K562 (cell line): Measurements from ENCODE around the gene PRSS35. TPM values are rescaled to one million over a fixed set of nuclear protein-coding genes. Genes with fewer than 3 reads are reported as not detected.

Experiments used
- ATAC-seq: fragments of 200-7000 bp; cut with Tn5 transposase; 3 replicates; pipeline ENCODE4 v1.9.1; 2020; ENCODE audit warnings: moderate library complexity
- BruUV-seq: library from RNA; stranded (reverse); fragments of 400-500 nt; replicated peaks from 2 replicates; lab custom pipeline; 2021; lab: Mats Ljungman, UMichigan
- CTCF ChIA-PET: fragments of 300-600 bp; formaldehyde crosslinking; extraction: SDS; loops from one replicate; lab custom pipeline; 2021; ENCODE audit warnings: low intra/inter-chr PET ratio; lab: Yijun Ruan, JAX
- POLR2A ChIA-PET: fragments of 300-600, 350-650 bp; sonication (Branson Sonifier 250); formaldehyde crosslinking; extraction: SDS; loops from one replicate; lab custom pipeline; 2021; ENCODE audit warnings: antibody characterized with exemption, inconsistent platforms; lab: Yijun Ruan, JAX
- DNase-seq, 4 experiments: peaks; one replicate each; pipeline versions ENCODE4 v3.0.0 to v3.0.0-alpha.2; 2011 to 2018; ENCODE audit warnings: low spot score in 3 of 4, mixed read lengths in 3 of 4; ENCODE audit errors: extremely low read depth in 1 of 4
- FAIRE-seq: peaks from 2 replicates; lab custom pipeline; 2011; peaks lifted over from hg19 to GRCh38; lab: Jason Lieb, UNC
- H2AFZ ChIP-seq: 2 replicates; pipeline ENCODE4 v1.6.0; 2011; ENCODE audit warnings: low read depth, low read length, control low read depth, inconsistent platforms
- H3K27ac ChIP-seq: fragments of 200-600 bp; 3 replicates; pipeline ENCODE4 v1.8.0; 2011; ENCODE audit warnings: low read depth, mild to moderate bottlenecking, control low read depth, inconsistent platforms, low read length, moderate library complexity, mixed read lengths; ENCODE audit errors: extremely low read depth
- H3K27me3 ChIP-seq, 2 experiments: fragments of 300-600 bp in 1 of 2; 2 replicates in 1 of 2; 3 replicates in 1 of 2; pipeline versions ENCODE4 v1.6.0 to v1.8.0; 2011; ENCODE audit warnings: inconsistent platforms in 2 of 2, low read length in 2 of 2, mild to moderate bottlenecking in 1 of 2, mixed read lengths in 1 of 2, moderate library complexity in 1 of 2; ENCODE audit not compliant: control insufficient read depth in 2 of 2, insufficient read depth in 2 of 2
- H3K36me3 ChIP-seq: fragments of 300-600 bp; 3 replicates; pipeline ENCODE4 v1.8.0; 2011; ENCODE audit warnings: mild to moderate bottlenecking, low read length, inconsistent platforms; ENCODE audit not compliant: control insufficient read depth, insufficient read depth
- H3K4me1 ChIP-seq, 2 experiments: fragments of 200-600 bp in 1 of 2; replicated peaks in 1 of 2; 2 replicates in 1 of 2; 3 replicates in 1 of 2; pipeline versions ENCODE4 v1.5.1 to v1.8.0; 2011; ENCODE audit warnings: inconsistent platforms in 2 of 2, low read length in 2 of 2, mild to moderate bottlenecking in 1 of 2, mixed read lengths in 1 of 2, moderate library complexity in 1 of 2; ENCODE audit not compliant: control insufficient read depth in 2 of 2, insufficient read depth in 2 of 2
- H3K4me2 ChIP-seq: 2 replicates; pipeline ENCODE4 v1.6.1; 2011; ENCODE audit warnings: low read length, control low read depth, inconsistent platforms, mixed read lengths; ENCODE audit not compliant: insufficient read depth
- H3K4me3 ChIP-seq: fragments of 200-600 bp; sonication (generic), shearing (Covaris generic); 2 replicates; pipeline ENCODE4 v1.5.1; 2016; ENCODE audit warnings: control low read depth, inconsistent platforms
- H3K79me2 ChIP-seq: fragments of 200-600 bp; 3 replicates; pipeline ENCODE4 v1.8.0; 2011; ENCODE audit warnings: low read length, inconsistent platforms; ENCODE audit not compliant: control insufficient read depth, insufficient read depth
- H3K9ac ChIP-seq, 2 experiments: 2 replicates each; pipeline versions ENCODE4 v1.6.0 to v1.6.1; 2011; ENCODE audit warnings: low read depth in 2 of 2, low read length in 2 of 2, control low read depth in 1 of 2, inconsistent platforms in 1 of 2, mild to moderate bottlenecking in 1 of 2, mixed read lengths in 1 of 2; ENCODE audit not compliant: insufficient read depth in 1 of 2
- H3K9me1 ChIP-seq: one replicate; pipeline ENCODE4 v1.6.0; 2011; ENCODE audit warnings: inconsistent platforms, mild to moderate bottlenecking, low read length, moderate library complexity; ENCODE audit not compliant: control insufficient read depth, insufficient read depth
- H3K9me3 ChIP-seq: replicated peaks from 2 replicates; pipeline ENCODE4 v1.5.1; 2011; ENCODE audit warnings: low read depth, low read length, inconsistent platforms; ENCODE audit not compliant: control insufficient read depth, insufficient read depth
- H4K20me1 ChIP-seq: replicated peaks from 2 replicates; pipeline ENCODE4 v1.6.1; 2011; ENCODE audit warnings: low read length, inconsistent platforms, mixed read lengths; ENCODE audit not compliant: control insufficient read depth, insufficient read depth
- DDX20 ChIP-seq: fragments of 450-650 bp; IDR thresholded peaks from 2 replicates; pipeline ENCODE4 v1.6.1; 2016; ENCODE audit warnings: missing genetic modification characterization, low read depth, mild to moderate bottlenecking, missing compliant biosample characterization, moderate library complexity
- FOXK2 ChIP-seq, 2 experiments: fragments of 450-650 bp; IDR thresholded peaks in 1 of 2; conservative IDR thresholded peaks in 1 of 2; 2 replicates each; pipeline ENCODE4 v1.6.1; 2016; ENCODE audit warnings: low read depth in 2 of 2, mild to moderate bottlenecking in 1 of 2
- KLF13 ChIP-seq: fragments of 450-650 bp; IDR thresholded peaks from 2 replicates; pipeline ENCODE4 v1.6.1; 2016; ENCODE audit warnings: missing genetic modification characterization, low read depth, mild to moderate bottlenecking, missing compliant biosample characterization, moderate library complexity, borderline replicate concordance
- MAFG ChIP-seq: fragments of 450-650 bp; conservative IDR thresholded peaks from 2 replicates; pipeline ENCODE4 v1.6.1; 2016; ENCODE audit warnings: missing genetic modification characterization, missing compliant biosample characterization
- RFX5 ChIP-seq: IDR thresholded peaks from 2 replicates; pipeline ENCODE4 v1.6.1; 2011; ENCODE audit warnings: low read depth, mild to moderate bottlenecking, improper control_type of control experiment, low read length
- WGBS: fragments of 100-300 bp; shearing (Covaris generic); methylation state at CpG from one replicate; pipeline ENCODE4 v1.1.6; 2016; ENCODE audit warnings: low coverage, mixed read lengths; ENCODE audit not compliant: insufficient coverage; ENCODE audit errors: missing lambda C conversion rate; 5-methylcytosine and 5-hydroxymethylcytosine counted together
- in situ Hi-C: fragments of 300-500 bp; cut with MboI; formaldehyde crosslinking; loops from 4 replicates; pipeline ENCODE4 v1.15.0; 2018; ENCODE audit warnings: inconsistent platforms, mixed read lengths
- intact Hi-C: fragments of 100-400 bp; cut with micrococcal nuclease; formaldehyde crosslinking; loops from 2 replicates; pipeline ENCODE4 v1.14.2; 2022
- polyA plus RNA-seq, 8 experiments: library from polyadenylated mRNA; depleted of rRNA in 4 of 8; stranded (reverse) in 5 of 8; unstranded in 3 of 8; fragments of >200 nt; fragmentation: Nextera tagmentation in 2 of 8; fragmentation: Illumina TruSeq in 1 of 8; extraction: Ambion mirVana in 2 of 8; extraction: Trizol in 1 of 8; gene quantifications; 2 replicates each; pipeline versions ENCODE4 v1.2.1 to v1.2.3, GENCODE V29; 2011 to 2014; ENCODE audit warnings: inconsistent platforms in 1 of 8, missing spikeins in 1 of 8
- total RNA-seq, 7 experiments: library from RNA; depleted of rRNA in 6 of 7; stranded (reverse); fragments of >200 nt in 6 of 7; fragmentation: Illumina TruSeq in 2 of 7; extraction: Trizol in 2 of 7; gene quantifications; 2 replicates each; pipeline versions ENCODE4 v1.2.1 to v1.2.3, GENCODE V29; 2011 to 2021; ENCODE audit warnings: low replicate concordance in 1 of 7
- TF ChIP-seq, protein P1 (sequence below): fragments of 250-450 bp; sonication (Bioruptor Pico); IDR thresholded peaks from 2 replicates; pipeline ENCODE4 v1.8.0; 2022; ENCODE audit warnings: inconsistent platforms, mild to moderate bottlenecking, moderate library complexity, borderline replicate concordance
- TF ChIP-seq, protein P2 (sequence below): fragments of 250-450 bp; sonication (Bioruptor Pico); IDR thresholded peaks from 2 replicates; pipeline ENCODE4 v1.4.0; 2020; ENCODE audit warnings: mild to moderate bottlenecking, moderate library complexity

PRSS35 gene
- total and polyA plus RNA-seq, 9 of the 15 experiments (the other 6 are each of a cell fraction or from before 2014, with no cell fraction given): not detected

DNA sequence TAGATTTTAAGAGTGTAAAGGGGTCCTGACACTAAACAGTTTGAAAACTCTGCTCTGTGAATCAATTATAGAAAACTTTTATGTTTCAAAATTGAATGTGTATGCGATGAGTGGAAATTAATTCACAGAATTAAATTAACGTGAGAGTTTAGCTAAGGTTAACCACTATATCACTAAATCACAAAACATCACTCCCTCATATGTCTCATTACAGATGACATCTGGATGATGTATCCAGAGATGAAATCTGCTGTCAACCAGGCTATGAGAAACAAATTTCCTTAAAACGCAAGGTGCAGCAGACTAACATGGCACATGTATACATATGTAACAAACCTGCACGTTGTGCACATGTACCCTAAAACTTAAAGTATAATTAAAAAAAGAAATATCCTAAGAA lies 27.3 kb downstream of the PRSS35 start:
- H4K20me1 ChIP-seq: no peaks in the 10 kb centered on the region
- DNase-seq (no peak), FAIRE-seq (no peak), ATAC-seq (no peak)
- no TSS peak for BruUV-seq
- ChIA-PET POLR2A (no interaction called here), CTCF (no interaction called here)
- H3K4me2 ChIP-seq: no peak overlapping the region
- no peak overlapping the region for H2AFZ ChIP-seq
- no peaks in the 10 kb centered on the region for H3K9me1 ChIP-seq
- no peaks in the 10 kb centered on the region for H3K9me3 ChIP-seq
- H3K36me3 ChIP-seq: no peaks in the 10 kb centered on the region
- in situ Hi-C loops (no loop called here), intact Hi-C loops (loop anchor here (5.0 kb wide), 1 partner anchor 53 kb away; no protein-coding TSS in a partner anchor)
- H3K4me3 ChIP-seq: no peak overlapping the region
- TF ChIP-seq, protein P1, sequence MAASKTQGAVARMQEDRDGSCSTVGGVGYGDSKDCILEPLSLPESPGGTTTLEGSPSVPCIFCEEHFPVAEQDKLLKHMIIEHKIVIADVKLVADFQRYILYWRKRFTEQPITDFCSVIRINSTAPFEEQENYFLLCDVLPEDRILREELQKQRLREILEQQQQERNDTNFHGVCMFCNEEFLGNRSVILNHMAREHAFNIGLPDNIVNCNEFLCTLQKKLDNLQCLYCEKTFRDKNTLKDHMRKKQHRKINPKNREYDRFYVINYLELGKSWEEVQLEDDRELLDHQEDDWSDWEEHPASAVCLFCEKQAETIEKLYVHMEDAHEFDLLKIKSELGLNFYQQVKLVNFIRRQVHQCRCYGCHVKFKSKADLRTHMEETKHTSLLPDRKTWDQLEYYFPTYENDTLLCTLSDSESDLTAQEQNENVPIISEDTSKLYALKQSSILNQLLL (CRISPR knock-in tag): no peak
- TF ChIP-seq FOXK2 (conservative IDR thresholded peaks at IDR 0.05 in 1 of 2, IDR thresholded peaks at IDR 0.05 in 1 of 2; ENCODE audit: low read depth in 2 of 2): no peak
- no peak overlapping the region for H3K9ac ChIP-seq
- 0% methylated on average over 4 of the region's 4 CpGs for WGBS
- no peaks in the 10 kb centered on the region for H3K4me1 ChIP-seq
- no peaks in the 10 kb centered on the region; a peak in 1 of 5 replicates for H3K27me3 ChIP-seq
- no peak overlapping the region for H3K27ac ChIP-seq
- no peaks in the 10 kb centered on the region for H3K79me2 ChIP-seq

DNA sequence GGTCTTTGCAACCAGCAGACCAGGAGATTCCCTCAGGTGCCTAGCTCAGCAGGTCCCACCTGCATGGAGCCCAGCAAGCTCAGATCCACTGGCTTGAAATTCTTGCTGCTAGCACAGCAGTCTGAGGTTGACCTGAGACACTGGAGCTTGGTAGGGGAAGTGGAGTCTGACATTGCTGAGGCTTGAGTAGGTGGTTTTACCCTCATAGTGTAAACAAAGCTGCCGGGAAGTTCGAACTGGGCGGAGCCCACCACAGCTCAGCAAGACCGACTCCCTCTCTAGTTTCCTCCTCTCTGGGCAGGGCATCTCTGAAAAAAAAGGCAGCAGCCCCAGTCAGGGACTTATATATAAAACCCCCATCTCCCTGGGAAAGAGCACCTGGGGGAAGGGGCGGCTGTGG lies 34.3 kb downstream of the PRSS35 start:
- DNase-seq: no peak
- no peaks in the 10 kb centered on the region for H4K20me1 ChIP-seq
- H3K4me1 ChIP-seq: no peaks in the 10 kb centered on the region
- H3K27me3 ChIP-seq: no peaks in the 10 kb centered on the region
- no peak for ATAC-seq
- no peak overlapping the region for H3K4me3 ChIP-seq
- TF ChIP-seq KLF13 (tag) (no peak), RFX5 (no peak), MAFG (tag) (no peak), DDX20 (tag) (no peak)
- TF ChIP-seq, protein P2, sequence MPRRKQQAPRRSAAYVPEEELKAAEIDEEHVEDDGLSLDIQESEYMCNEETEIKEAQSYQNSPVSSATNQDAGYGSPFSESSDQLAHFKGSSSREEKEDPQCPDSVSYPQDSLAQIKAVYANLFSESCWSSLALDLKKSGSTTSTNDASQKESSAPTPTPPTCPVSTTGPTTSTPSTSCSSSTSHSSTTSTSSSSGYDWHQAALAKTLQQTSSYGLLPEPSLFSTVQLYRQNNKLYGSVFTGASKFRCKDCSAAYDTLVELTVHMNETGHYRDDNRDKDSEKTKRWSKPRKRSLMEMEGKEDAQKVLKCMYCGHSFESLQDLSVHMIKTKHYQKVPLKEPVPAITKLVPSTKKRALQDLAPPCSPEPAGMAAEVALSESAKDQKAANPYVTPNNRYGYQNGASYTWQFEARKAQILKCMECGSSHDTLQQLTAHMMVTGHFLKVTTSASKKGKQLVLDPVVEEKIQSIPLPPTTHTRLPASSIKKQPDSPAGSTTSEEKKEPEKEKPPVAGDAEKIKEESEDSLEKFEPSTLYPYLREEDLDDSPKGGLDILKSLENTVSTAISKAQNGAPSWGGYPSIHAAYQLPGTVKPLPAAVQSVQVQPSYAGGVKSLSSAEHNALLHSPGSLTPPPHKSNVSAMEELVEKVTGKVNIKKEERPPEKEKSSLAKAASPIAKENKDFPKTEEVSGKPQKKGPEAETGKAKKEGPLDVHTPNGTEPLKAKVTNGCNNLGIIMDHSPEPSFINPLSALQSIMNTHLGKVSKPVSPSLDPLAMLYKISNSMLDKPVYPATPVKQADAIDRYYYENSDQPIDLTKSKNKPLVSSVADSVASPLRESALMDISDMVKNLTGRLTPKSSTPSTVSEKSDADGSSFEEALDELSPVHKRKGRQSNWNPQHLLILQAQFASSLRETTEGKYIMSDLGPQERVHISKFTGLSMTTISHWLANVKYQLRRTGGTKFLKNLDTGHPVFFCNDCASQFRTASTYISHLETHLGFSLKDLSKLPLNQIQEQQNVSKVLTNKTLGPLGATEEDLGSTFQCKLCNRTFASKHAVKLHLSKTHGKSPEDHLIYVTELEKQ: no peak
- CTCF ChIA-PET: no interaction called here
- no TSS peak for BruUV-seq
- no peaks in the 10 kb centered on the region for H3K79me2 ChIP-seq
- no peaks in the 10 kb centered on the region for H3K9me1 ChIP-seq
- H3K9ac ChIP-seq: no peak overlapping the region
- no peak overlapping the region for H3K4me2 ChIP-seq
- H3K36me3 ChIP-seq: no peaks in the 10 kb centered on the region
- H2AFZ ChIP-seq: no peak overlapping the region; the same call in 1 of the 2 replicates
- intact Hi-C loops (no loop called here), in situ Hi-C loops (no loop called here)
- POLR2A ChIA-PET: no interaction called here
- WGBS: 8% methylated on average over 5 of the region's 5 CpGs
- H3K27ac ChIP-seq: no peak overlapping the region
- no peaks in the 10 kb centered on the region for H3K9me3 ChIP-seq
- FAIRE-seq: no peak
